ENCODE measurements around the gene ELP5.

ELP5 gene

GRCh38 chr17:7221278-7222092, 30.5 kb upstream of the ELP5 start:
- H3K4me3 ChIP-seq (replicated peaks; ENCODE audit: insufficient read depth, low read length): no peak overlapping the region
- DNase-seq (ENCODE audit: low read depth in 1 of 2, low spot score in 1 of 2): no peak
- no peaks in the 10 kb centered on the region for H3K27me3 ChIP-seq (ENCODE audit: insufficient read depth, poor library complexity, severe bottlenecking)
- no peak overlapping the region for H3K27ac ChIP-seq (replicated peaks)
- no peak for TF ChIP-seq SPI1 (IDR thresholded peaks at IDR 0.05; ENCODE audit: borderline replicate concordance, low read depth)
- no peak for TF ChIP-seq GABPA (IDR thresholded peaks at IDR 0.05; ENCODE audit: low read depth)
- no peak for TF ChIP-seq CTCF (IDR thresholded peaks at IDR 0.05; ENCODE audit: insufficient read depth, low read length)
- TF ChIP-seq POLR2AphosphoS5 (IDR thresholded peaks at IDR 0.05; ENCODE audit: low read depth): no peak
- TF ChIP-seq REST (IDR thresholded peaks at IDR 0.05; ENCODE audit: insufficient replicate concordance, low read depth): no peak

- no peak overlapping the region for H3K27ac ChIP-seq (replicated peaks)
- TF ChIP-seq GABPA (IDR thresholded peaks at IDR 0.05; ENCODE audit: low read depth) (no peak), REST (IDR thresholded peaks at IDR 0.05; ENCODE audit: insufficient replicate concordance, low read depth) (no peak), POLR2AphosphoS5 (IDR thresholded peaks at IDR 0.05; ENCODE audit: low read depth) (peak; percentile 26; the same call in 1 of the 2 replicates)
- H3K27me3 ChIP-seq (ENCODE audit: insufficient read depth, poor library complexity, severe bottlenecking): no peaks in the 10 kb centered on the region
- H3K4me3 ChIP-seq (replicated peaks; ENCODE audit: insufficient read depth, low read length): no peak overlapping the region
- no peak for DNase-seq (ENCODE audit: low read depth in 1 of 2, low spot score in 1 of 2)
Observed at GRCh38 chr17:7222093-7222971, 29.7 kb upstream of the ELP5 start.

GRCh38 chr17:7222972-7223292, 29.1 kb upstream of the ELP5 start:
- Histone ChIP-seq H3K27me3 (ENCODE audit: insufficient read depth, poor library complexity, severe bottlenecking) (no peaks in the 10 kb centered on the region), H3K4me3 (replicated peaks; ENCODE audit: insufficient read depth, low read length) (no peak overlapping the region), H3K27ac (replicated peaks) (no peak overlapping the region)
- TF ChIP-seq REST (IDR thresholded peaks at IDR 0.05; ENCODE audit: insufficient replicate concordance, low read depth) (no peak), POLR2AphosphoS5 (IDR thresholded peaks at IDR 0.05; ENCODE audit: low read depth) (no peak), SPI1 (IDR thresholded peaks at IDR 0.05; ENCODE audit: borderline replicate concordance, low read depth) (no peak), CTCF (IDR thresholded peaks at IDR 0.05; ENCODE audit: insufficient read depth, low read length) (no peak), GABPA (IDR thresholded peaks at IDR 0.05; ENCODE audit: low read depth) (no peak)
- DNase-seq (ENCODE audit: low read depth in 1 of 2, low spot score in 1 of 2): no peak
